ENCODE data around the gene GNB1.

DNA sequence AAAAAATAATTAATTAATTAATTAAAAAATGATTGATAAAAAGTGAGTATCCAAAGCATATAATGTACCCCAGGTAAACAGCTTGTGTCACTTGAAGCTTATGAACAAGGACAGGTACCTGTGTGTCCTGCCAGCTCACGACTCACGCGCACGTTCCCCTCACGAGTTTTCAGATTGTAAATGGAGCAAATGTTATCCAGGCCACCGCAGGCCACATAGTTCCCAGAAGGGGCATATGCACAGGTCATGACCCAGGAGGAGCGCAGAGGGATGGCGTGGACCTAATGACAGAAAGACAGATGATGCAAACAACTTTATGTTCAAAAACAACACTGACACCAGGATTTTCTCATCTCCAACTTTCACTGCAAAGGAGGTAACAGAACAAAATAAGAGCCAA, 86.6 kb downstream of the GNB1 start:
- TF ChIP-seq, protein P1, sequence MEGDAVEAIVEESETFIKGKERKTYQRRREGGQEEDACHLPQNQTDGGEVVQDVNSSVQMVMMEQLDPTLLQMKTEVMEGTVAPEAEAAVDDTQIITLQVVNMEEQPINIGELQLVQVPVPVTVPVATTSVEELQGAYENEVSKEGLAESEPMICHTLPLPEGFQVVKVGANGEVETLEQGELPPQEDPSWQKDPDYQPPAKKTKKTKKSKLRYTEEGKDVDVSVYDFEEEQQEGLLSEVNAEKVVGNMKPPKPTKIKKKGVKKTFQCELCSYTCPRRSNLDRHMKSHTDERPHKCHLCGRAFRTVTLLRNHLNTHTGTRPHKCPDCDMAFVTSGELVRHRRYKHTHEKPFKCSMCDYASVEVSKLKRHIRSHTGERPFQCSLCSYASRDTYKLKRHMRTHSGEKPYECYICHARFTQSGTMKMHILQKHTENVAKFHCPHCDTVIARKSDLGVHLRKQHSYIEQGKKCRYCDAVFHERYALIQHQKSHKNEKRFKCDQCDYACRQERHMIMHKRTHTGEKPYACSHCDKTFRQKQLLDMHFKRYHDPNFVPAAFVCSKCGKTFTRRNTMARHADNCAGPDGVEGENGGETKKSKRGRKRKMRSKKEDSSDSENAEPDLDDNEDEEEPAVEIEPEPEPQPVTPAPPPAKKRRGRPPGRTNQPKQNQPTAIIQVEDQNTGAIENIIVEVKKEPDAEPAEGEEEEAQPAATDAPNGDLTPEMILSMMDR (conservative IDR thresholded peaks at IDR 0.05; ENCODE audit: low read depth, low read length), result no peak
- TF ChIP-seq POLR2A (IDR thresholded peaks at IDR 0.05; ENCODE audit: low read depth, low read length) (no peak), SMC3 (IDR thresholded peaks at IDR 0.05; ENCODE audit: low read depth, low read length) (no peak), FOS (IDR thresholded peaks at IDR 0.05; ENCODE audit: low read depth, low read length) (no peak), RFX5 (IDR thresholded peaks at IDR 0.05; ENCODE audit: low read depth, low read length) (no peak), BHLHE40 (IDR thresholded peaks at IDR 0.05; ENCODE audit: low read depth, low read length) (no peak), RAD21 (IDR thresholded peaks at IDR 0.05; ENCODE audit: low read length) (no peak), MXI1 (IDR thresholded peaks at IDR 0.05; ENCODE audit: borderline replicate concordance, low read depth, low read length) (no peak), CEBPB (IDR thresholded peaks at IDR 0.05; ENCODE audit: low read depth, low read length) (no peak), MAFK (IDR thresholded peaks at IDR 0.05; ENCODE audit: low read depth, low read length) (no peak), RCOR1 (IDR thresholded peaks at IDR 0.05; ENCODE audit: insufficient replicate concordance, low read length) (no peak), MAZ (IDR thresholded peaks at IDR 0.05; ENCODE audit: borderline replicate concordance, low read depth, low read length) (no peak)
- TF ChIP-seq, protein P2, sequence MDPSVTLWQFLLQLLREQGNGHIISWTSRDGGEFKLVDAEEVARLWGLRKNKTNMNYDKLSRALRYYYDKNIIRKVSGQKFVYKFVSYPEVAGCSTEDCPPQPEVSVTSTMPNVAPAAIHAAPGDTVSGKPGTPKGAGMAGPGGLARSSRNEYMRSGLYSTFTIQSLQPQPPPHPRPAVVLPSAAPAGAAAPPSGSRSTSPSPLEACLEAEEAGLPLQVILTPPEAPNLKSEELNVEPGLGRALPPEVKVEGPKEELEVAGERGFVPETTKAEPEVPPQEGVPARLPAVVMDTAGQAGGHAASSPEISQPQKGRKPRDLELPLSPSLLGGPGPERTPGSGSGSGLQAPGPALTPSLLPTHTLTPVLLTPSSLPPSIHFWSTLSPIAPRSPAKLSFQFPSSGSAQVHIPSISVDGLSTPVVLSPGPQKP (IDR thresholded peaks at IDR 0.05; ENCODE audit: borderline replicate concordance, low read depth, low read length), result no peak
- TF ChIP-seq, protein P3, sequence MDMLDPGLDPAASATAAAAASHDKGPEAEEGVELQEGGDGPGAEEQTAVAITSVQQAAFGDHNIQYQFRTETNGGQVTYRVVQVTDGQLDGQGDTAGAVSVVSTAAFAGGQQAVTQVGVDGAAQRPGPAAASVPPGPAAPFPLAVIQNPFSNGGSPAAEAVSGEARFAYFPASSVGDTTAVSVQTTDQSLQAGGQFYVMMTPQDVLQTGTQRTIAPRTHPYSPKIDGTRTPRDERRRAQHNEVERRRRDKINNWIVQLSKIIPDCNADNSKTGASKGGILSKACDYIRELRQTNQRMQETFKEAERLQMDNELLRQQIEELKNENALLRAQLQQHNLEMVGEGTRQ (IDR thresholded peaks at IDR 0.05; ENCODE audit: low read depth, low read length), result no peak

All from IMR-90 (cell line).